KMS-11 (cell line): ENCODE data around the gene UBE2I.

Source experiments
- H2AFZ ChIP-seq: fragments of 200-600 bp; sonication (generic); 2 replicates; pipeline ENCODE4 v1.6.1; 2016; ENCODE audit warnings: antibody characterized with exemption, mixed run types, low read depth
- H3K27ac ChIP-seq: fragments of 200-600 bp; sonication (generic); 2 replicates; pipeline ENCODE4 v1.6.1; 2016; ENCODE audit warnings: mild to moderate bottlenecking, mixed run types
- H3K27me3 ChIP-seq: fragments of 200-600 bp; sonication (generic); 2 replicates; pipeline ENCODE4 v1.6.1; 2017; ENCODE audit warnings: mild to moderate bottlenecking, low read depth, mixed run types, moderate library complexity; ENCODE audit not compliant: insufficient read depth
- H3K36me3 ChIP-seq: fragments of 200-600 bp; sonication (generic); 2 replicates; pipeline ENCODE4 v1.6.1; 2017; ENCODE audit warnings: mild to moderate bottlenecking, mixed run types; ENCODE audit not compliant: insufficient read depth
- H3K4me1 ChIP-seq: fragments of 200-600 bp; sonication (generic); 2 replicates; pipeline ENCODE4 v1.6.1; 2016; ENCODE audit warnings: mild to moderate bottlenecking, low read depth, mixed run types; ENCODE audit not compliant: poor library complexity, severe bottlenecking
- H3K4me2 ChIP-seq: fragments of 200-600 bp; sonication (generic); 2 replicates; pipeline ENCODE4 v1.7.0; 2016; ENCODE audit warnings: mild to moderate bottlenecking, mixed run types
- H3K4me3 ChIP-seq: fragments of 200-600 bp; sonication (generic); IDR thresholded peaks from 2 replicates; pipeline ENCODE4 v1.6.1; 2017; ENCODE audit warnings: low read depth, low read length, mixed read lengths; ENCODE audit not compliant: insufficient read depth
- H3K79me2 ChIP-seq: fragments of 200-600 bp; sonication (generic); 2 replicates; pipeline ENCODE4 v1.6.1; 2016; ENCODE audit warnings: low read depth, mixed run types; ENCODE audit not compliant: insufficient read depth
- H3K9ac ChIP-seq: fragments of 200-600 bp; sonication (generic); 2 replicates; pipeline ENCODE4 v1.6.1; 2016; ENCODE audit warnings: mild to moderate bottlenecking, mixed run types
- H4K20me1 ChIP-seq: fragments of 200-600 bp; sonication (generic); 2 replicates; pipeline ENCODE4 v1.6.1; 2016; ENCODE audit warnings: mild to moderate bottlenecking, mixed run types; ENCODE audit not compliant: insufficient read depth
- TF ChIP-seq, protein P1 (sequence below): fragments of 200-600 bp; sonication (generic); conservative IDR thresholded peaks from 2 replicates; pipeline ENCODE4 v1.6.1; 2017; ENCODE audit warnings: low read depth, mild to moderate bottlenecking, antibody characterized with exemption, low read length, moderate library complexity, mixed read lengths

The UBE2I gene

DNA sequence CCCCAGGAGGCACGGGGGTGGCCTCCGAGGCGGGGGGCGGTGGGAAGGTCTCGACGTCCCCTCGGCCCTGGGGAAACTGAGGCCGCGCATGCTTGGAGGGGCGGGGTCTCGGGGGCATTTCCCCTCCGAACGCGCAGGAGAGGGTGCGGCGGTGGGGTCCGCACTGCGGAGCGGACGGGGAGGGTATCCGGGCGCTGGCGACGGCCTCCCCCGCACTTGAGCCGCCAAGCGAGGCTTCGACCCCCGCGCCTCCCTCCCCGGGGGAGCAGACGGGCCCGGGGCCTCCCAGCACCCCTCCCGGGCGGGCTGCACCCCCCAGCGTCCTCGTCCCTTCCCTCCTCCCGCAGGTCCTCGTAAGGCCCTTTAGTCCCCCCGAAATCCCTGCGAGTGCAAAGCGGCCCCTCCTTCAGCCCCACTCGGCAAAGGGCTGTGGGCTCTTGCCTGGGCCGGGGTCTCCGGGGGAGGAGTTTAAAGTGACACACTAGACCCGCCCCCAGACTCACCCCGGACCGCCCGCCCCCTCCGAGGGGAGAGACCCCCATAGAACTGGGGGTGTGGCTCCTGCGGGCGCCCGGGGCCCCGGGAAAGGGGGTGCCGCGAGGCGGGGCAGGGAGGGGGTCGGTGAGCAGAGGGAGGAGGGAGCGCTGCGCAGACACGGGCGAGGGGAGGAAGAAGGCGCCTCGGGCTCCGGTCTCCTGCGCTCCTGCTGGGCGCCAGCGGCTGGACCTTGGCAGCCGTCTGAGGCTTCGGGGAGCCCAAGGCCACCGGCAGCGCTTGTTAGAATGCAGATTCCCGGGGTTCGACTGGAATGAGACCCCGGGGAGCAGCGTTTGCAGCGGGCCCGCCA lies 24.6 kb downstream of the UBE2I start:
- H3K36me3 ChIP-seq = no peaks in the 10 kb centered on the region
- no peak overlapping the region for H3K27ac ChIP-seq
- H3K4me3 ChIP-seq = no peak overlapping the region
- TF ChIP-seq, protein P1, sequence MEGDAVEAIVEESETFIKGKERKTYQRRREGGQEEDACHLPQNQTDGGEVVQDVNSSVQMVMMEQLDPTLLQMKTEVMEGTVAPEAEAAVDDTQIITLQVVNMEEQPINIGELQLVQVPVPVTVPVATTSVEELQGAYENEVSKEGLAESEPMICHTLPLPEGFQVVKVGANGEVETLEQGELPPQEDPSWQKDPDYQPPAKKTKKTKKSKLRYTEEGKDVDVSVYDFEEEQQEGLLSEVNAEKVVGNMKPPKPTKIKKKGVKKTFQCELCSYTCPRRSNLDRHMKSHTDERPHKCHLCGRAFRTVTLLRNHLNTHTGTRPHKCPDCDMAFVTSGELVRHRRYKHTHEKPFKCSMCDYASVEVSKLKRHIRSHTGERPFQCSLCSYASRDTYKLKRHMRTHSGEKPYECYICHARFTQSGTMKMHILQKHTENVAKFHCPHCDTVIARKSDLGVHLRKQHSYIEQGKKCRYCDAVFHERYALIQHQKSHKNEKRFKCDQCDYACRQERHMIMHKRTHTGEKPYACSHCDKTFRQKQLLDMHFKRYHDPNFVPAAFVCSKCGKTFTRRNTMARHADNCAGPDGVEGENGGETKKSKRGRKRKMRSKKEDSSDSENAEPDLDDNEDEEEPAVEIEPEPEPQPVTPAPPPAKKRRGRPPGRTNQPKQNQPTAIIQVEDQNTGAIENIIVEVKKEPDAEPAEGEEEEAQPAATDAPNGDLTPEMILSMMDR = no peak
- peaks cover 61% of the 10 kb centered on the region for H3K27me3 ChIP-seq
- no peaks in the 10 kb centered on the region for H3K79me2 ChIP-seq
- peak overlapping the region; percentile 100 for H3K4me2 ChIP-seq
- no peak overlapping the region for H3K9ac ChIP-seq
- peaks cover 33% of the 10 kb centered on the region for H3K4me1 ChIP-seq
- H2AFZ ChIP-seq = peak overlapping the region; percentile 71; the same call in 1 of the 2 replicates
- H4K20me1 ChIP-seq = no peaks in the 10 kb centered on the region

DNA sequence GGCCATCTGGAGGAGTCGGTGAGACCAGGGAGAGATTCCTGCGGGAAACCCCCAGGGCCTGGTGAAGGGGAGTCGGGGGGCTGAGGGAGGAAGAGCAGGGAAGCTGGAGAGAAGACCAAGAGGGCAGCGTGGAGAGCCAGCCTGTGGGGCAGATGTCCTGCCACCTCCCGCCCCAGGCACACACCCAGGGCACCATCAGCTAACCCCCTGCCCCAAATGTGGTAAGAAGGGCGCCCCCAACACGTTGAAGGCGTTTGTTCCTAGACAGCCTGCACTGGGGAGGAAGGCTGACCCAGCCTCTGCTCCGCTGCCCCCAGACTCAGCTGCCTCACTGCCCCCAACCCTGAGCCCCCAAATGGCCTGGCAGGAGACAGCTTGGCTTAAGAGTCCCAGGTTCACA lies 25.3 kb downstream of the UBE2I start:
- H3K79me2 ChIP-seq = no peaks in the 10 kb centered on the region
- no peak overlapping the region for H3K4me2 ChIP-seq
- no peaks in the 10 kb centered on the region for H3K36me3 ChIP-seq
- H2AFZ ChIP-seq = no peak overlapping the region
- H3K4me1 ChIP-seq = peaks cover 33% of the 10 kb centered on the region
- H3K4me3 ChIP-seq = no peak overlapping the region
- H3K27me3 ChIP-seq = peaks cover 67% of the 10 kb centered on the region
- no peak overlapping the region for H3K9ac ChIP-seq
- TF ChIP-seq, protein P1 = no peak
- no peak overlapping the region for H3K27ac ChIP-seq
- H4K20me1 ChIP-seq = no peaks in the 10 kb centered on the region

DNA sequence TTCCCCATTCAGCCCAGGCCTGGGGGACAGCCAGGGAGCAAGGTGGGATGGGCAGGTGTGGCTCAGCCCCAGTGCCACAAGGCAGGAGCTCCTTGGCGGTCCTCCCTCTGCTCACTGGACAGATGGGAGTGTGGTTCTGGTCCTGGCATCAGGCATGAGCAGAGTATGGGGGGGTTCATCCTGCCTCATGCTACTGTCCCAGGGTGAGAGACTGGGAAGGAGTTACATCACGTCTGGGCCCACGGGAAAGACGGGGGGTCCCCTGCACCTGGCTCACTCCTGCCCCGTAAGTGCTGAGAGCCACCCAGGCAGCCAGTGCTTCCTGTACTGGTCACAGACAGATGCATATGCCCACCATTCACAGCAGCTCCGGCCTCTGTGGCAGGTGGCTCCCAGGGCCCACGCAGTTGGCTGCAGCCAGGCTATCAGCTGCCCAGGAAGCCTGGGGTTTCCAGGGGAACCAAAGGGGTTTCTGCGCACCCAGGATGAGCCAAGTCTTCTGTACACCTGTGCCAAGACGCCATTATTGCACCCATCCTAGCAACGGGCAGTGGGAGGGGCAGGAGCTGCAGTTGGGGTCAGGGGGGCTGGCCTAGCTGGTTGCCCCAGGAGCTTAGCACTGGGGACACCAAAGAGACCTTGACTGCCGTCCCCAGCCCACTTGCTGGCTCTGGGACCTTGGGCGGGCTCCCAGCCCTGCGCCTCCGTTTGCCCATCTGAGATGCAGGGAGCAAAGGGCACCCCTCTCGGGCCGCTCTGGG lies 26.0 kb downstream of the UBE2I start:
- Histone ChIP-seq H3K4me3 (no peak overlapping the region), H3K4me1 (peaks cover 33% of the 10 kb centered on the region), H3K4me2 (no peak overlapping the region), H3K79me2 (no peaks in the 10 kb centered on the region), H3K27me3 (peaks cover 67% of the 10 kb centered on the region), H3K9ac (no peak overlapping the region), H3K36me3 (no peaks in the 10 kb centered on the region), H2AFZ (no peak overlapping the region), H4K20me1 (no peaks in the 10 kb centered on the region), H3K27ac (no peak overlapping the region)
- TF ChIP-seq, protein P1 = no peak; the same call in 1 of the 2 replicates

DNA sequence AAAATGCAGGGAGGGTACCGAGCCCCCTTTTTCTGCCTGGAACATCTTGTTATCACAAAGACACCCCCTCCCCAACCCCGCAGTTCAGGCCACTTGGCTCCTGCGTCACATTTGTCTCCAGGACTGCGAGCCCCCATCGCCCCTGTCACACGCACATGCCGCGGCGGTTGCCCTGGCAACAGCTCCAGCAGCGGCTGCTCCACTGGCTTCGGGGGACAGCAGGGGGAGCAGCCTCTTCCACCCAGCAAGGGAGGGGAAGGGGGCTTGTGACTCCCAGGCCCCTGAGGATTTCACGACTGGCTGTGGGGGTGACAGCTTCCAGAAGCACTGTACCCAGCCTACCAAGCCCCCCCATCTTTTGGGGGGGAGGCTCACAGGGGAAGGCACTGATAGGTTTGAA lies 26.6 kb downstream of the UBE2I start:
- Histone ChIP-seq H3K79me2 (no peaks in the 10 kb centered on the region), H3K4me3 (no peak overlapping the region), H4K20me1 (no peaks in the 10 kb centered on the region), H3K9ac (no peak overlapping the region), H3K27me3 (peaks cover 73% of the 10 kb centered on the region), H3K4me2 (no peak overlapping the region), H3K27ac (no peak overlapping the region), H3K36me3 (no peaks in the 10 kb centered on the region), H3K4me1 (peaks cover 31% of the 10 kb centered on the region), H2AFZ (no peak overlapping the region)
- TF ChIP-seq, protein P1 = no peak
